Esophagus squamous epithelium (tissue), 4 donors: ENCODE measurements around the gene OR9G4.

Experiments used
- POLR2A ChIP-seq, 4 donors: fragments of 450-650 bp; IDR thresholded peaks; one replicate each; pipeline ENCODE4 v1.6.1; 2017; ENCODE audit warnings: antibody characterized with exemption in 4 of 4, mild to moderate bottlenecking in 4 of 4, moderate library complexity in 3 of 4
- TF ChIP-seq, protein P1 (sequence below), 6 experiments: fragments of 450-650 bp in 4 of 6; fragments of 200-600 bp in 2 of 6; sonication (generic) in 2 of 6; IDR thresholded peaks; one replicate each; pipeline ENCODE4 v1.5.1; 2016 to 2019; ENCODE audit warnings: antibody characterized with exemption in 6 of 6, mild to moderate bottlenecking in 4 of 6, moderate library complexity in 4 of 6

DNA sequence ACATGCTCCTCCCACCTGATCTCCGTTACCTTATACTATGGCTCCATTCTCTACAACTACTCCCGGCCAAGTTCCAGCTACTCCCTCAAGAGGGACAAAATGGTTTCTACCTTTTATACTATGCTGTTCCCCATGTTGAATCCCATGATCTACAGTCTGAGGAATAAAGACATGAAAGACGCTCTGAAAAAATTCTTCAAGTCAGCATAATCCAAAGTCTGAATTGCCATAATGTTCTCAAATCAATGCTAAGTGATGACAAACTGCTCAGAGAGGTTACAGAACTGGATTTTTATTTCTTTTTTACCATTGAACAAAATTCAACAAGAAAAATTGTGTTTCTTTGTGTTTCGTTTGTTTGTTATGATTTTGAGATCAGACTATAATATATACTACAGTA is 7.6 kb downstream of the OR9G4 start:
- TF ChIP-seq, protein P1, sequence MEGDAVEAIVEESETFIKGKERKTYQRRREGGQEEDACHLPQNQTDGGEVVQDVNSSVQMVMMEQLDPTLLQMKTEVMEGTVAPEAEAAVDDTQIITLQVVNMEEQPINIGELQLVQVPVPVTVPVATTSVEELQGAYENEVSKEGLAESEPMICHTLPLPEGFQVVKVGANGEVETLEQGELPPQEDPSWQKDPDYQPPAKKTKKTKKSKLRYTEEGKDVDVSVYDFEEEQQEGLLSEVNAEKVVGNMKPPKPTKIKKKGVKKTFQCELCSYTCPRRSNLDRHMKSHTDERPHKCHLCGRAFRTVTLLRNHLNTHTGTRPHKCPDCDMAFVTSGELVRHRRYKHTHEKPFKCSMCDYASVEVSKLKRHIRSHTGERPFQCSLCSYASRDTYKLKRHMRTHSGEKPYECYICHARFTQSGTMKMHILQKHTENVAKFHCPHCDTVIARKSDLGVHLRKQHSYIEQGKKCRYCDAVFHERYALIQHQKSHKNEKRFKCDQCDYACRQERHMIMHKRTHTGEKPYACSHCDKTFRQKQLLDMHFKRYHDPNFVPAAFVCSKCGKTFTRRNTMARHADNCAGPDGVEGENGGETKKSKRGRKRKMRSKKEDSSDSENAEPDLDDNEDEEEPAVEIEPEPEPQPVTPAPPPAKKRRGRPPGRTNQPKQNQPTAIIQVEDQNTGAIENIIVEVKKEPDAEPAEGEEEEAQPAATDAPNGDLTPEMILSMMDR (IDR thresholded peaks at IDR 0.05): no peak
- no peak for TF ChIP-seq POLR2A (IDR thresholded peaks at IDR 0.05)
